LNCAP (cell line): ENCODE results near the gene MRTFB.

Experiments
- CTCF ChIP-seq: fragments of 450-650 bp; IDR thresholded peaks from 2 replicates; pipeline ENCODE4 v1.5.1; 2017; ENCODE audit warnings: mild to moderate bottlenecking

Gene MRTFB

GRCh38 chr16:14310519-14310991 lies 239.4 kb downstream of the MRTFB start:
- no peak for TF ChIP-seq CTCF

DNA sequence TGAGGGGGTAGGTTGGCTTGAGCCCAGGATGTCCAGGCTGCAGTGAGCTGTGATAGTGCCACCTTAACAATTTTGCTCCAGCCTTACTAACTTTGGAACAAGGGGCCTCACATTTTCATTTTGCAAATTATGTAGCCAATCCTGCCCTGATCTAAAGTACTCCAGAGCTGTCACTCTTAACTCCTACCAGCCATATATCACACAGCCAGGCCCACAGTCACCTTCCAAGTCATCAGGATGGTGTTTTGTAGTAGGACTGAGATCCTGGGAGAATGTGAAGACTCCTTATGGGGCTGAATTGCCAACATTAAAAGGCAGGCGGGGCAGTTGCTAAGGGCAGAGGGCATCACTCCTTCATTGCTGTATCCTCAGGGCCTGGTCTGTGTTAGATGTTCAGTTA lies 243.0 kb downstream of the MRTFB start:
- TF ChIP-seq CTCF, result no peak

DNA sequence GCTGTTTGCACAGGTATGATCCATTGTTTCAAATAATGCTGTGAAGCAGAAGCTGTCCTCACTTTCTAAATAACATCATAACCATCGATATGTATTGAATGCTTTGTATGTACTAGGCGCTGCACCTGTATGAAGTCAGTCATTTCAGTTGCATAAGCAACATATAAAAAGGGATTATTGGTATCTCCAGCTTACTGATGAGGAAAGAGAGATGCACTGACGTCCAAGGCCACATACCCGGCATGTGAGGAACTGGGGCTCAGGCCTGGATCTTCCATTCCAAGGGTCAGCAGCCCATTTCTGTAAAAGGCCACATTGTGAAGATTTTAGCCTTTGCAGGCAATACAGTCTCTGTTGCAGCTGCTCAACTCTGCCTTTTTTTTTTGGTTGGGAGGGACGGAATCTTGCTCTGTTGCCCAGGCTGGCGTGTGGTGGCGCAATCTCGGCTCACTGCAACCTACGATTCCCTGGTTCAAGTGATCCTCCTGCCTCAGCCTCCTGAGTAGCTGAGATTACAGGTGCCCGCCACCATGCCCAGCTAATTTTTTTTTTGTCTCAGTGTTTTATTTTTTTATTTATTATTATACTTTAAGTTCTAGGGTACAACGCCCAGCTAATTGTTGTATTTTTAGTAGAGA lies 244.7 kb downstream of the MRTFB start:
- TF ChIP-seq CTCF, result no peak
